Keratinocyte (primary cell): ENCODE measurements around the gene BLMH. TPM values are rescaled to one million over a fixed set of nuclear protein-coding genes. Genes with fewer than 3 reads are reported as not detected.

ENCODE experiments used
- DNase-seq: peaks from one replicate; pipeline ENCODE4 v3.0.0-alpha.2; 2011; ENCODE audit warnings: low read depth, missing footprints, low spot score
- FAIRE-seq: peaks from 2 replicates; lab custom pipeline; 2011; peaks lifted over from hg19 to GRCh38; lab: Jason Lieb, UNC
- H2AFZ ChIP-seq: 2 replicates; pipeline ENCODE4 v1.6.0; 2012; ENCODE audit warnings: low read length, control low read depth, inconsistent platforms; ENCODE audit not compliant: control insufficient read depth
- H3K27ac ChIP-seq: 2 replicates; pipeline ENCODE4 v1.5.1; 2011; ENCODE audit warnings: low read length; ENCODE audit not compliant: control insufficient read depth, insufficient read depth
- H3K27me3 ChIP-seq: 3 replicates; pipeline ENCODE4 v1.6.0; 2011; ENCODE audit warnings: low read length; ENCODE audit not compliant: control insufficient read depth, insufficient read depth; ENCODE audit errors: extremely low read depth
- H3K36me3 ChIP-seq, 2 experiments: 2 replicates in 1 of 2; 3 replicates in 1 of 2; pipeline ENCODE4 v1.5.1; 2011; ENCODE audit warnings: low read length in 2 of 2, mild to moderate bottlenecking in 1 of 2; ENCODE audit not compliant: control insufficient read depth in 2 of 2, insufficient read depth in 2 of 2; ENCODE audit errors: extremely low read depth in 1 of 2
- H3K4me1 ChIP-seq: 3 replicates; pipeline ENCODE4 v1.5.1; 2011; ENCODE audit warnings: low read length; ENCODE audit not compliant: control insufficient read depth, insufficient read depth; ENCODE audit errors: extremely low read depth
- H3K4me2 ChIP-seq: 3 replicates; pipeline ENCODE4 v1.6.0; 2011; ENCODE audit warnings: low read depth, low read length; ENCODE audit not compliant: control insufficient read depth, insufficient read depth; ENCODE audit errors: extremely low read depth
- H3K4me3 ChIP-seq, 3 experiments: fragments of 200-600 bp in 1 of 3; sonication (generic) in 1 of 3; 2 replicates in 2 of 3; 3 replicates in 1 of 3; pipeline ENCODE4 v1.5.1; 2011 to 2016; ENCODE audit warnings: low read length in 3 of 3, mild to moderate bottlenecking in 3 of 3, control low read depth in 2 of 3, inconsistent platforms in 1 of 3, low read depth in 1 of 3, mixed read lengths in 1 of 3, mixed run types in 1 of 3, moderate library complexity in 1 of 3; ENCODE audit not compliant: control insufficient read depth in 2 of 3, insufficient read depth in 2 of 3; ENCODE audit errors: extremely low read depth in 1 of 3
- H3K79me2 ChIP-seq: 2 replicates; pipeline ENCODE4 v1.6.0; 2012; ENCODE audit warnings: low read length; ENCODE audit not compliant: control insufficient read depth, insufficient read depth
- H3K9ac ChIP-seq: 3 replicates; pipeline ENCODE4 v1.6.0; 2011; ENCODE audit warnings: low read length; ENCODE audit not compliant: control insufficient read depth, insufficient read depth; ENCODE audit errors: extremely low read depth
- H3K9me1 ChIP-seq: 3 replicates; pipeline ENCODE4 v1.6.0; 2011; ENCODE audit warnings: low read length; ENCODE audit not compliant: control insufficient read depth, insufficient read depth; ENCODE audit errors: extremely low read depth
- H3K9me3 ChIP-seq: 2 replicates; pipeline ENCODE4 v1.5.1; 2012; ENCODE audit warnings: low read depth, low read length; ENCODE audit not compliant: control insufficient read depth
- H4K20me1 ChIP-seq: 3 replicates; pipeline ENCODE4 v1.6.0; 2011; ENCODE audit warnings: low read length; ENCODE audit not compliant: control insufficient read depth, insufficient read depth; ENCODE audit errors: extremely low read depth
- CTCF ChIP-seq, 3 experiments: IDR thresholded peaks in 1 of 3; conservative IDR thresholded peaks in 1 of 3; optimal IDR thresholded peaks in 1 of 3; 2 replicates in 2 of 3; 3 replicates in 1 of 3; pipeline versions ENCODE3 to v1.5.1; 2011; ENCODE audit warnings: low read length in 3 of 3, mild to moderate bottlenecking in 3 of 3, moderate library complexity in 2 of 3, control low read depth in 1 of 3, inconsistent platforms in 1 of 3; ENCODE audit not compliant: insufficient read depth in 2 of 3; ENCODE audit errors: extremely low read depth in 1 of 3
- EZH2 ChIP-seq: IDR thresholded peaks from one replicate; pipeline ENCODE4 v1.6.1; 2012; ENCODE audit warnings: inconsistent platforms, mild to moderate bottlenecking, low read length, moderate library complexity
- dilution Hi-C: fragments of 300-500 bp; cut with MboI; formaldehyde crosslinking; loops from one replicate; pipeline ENCODE4 v1.7.0; 2020; ENCODE audit warnings: low sequenced_read_pairs; ENCODE audit not compliant: extremely low pct_ligation_motif_present
- polyA plus RNA-seq, 5 experiments: library from polyadenylated mRNA; depleted of rRNA in 3 of 5; stranded (reverse) in 3 of 5; stranded (forward) in 1 of 5; unstranded in 1 of 5; fragments of >200 nt; gene quantifications; 1 replicate in 1 of 5; 2 replicates in 3 of 5; 3 replicates in 1 of 5; pipeline versions ENCODE4 v1.2.1 to v1.2.3, GENCODE V29; 2011 to 2012; ENCODE audit warnings: missing spikeins in 2 of 5, low read depth in 1 of 5, low replicate concordance in 1 of 5

Gene BLMH
- polyA plus RNA-seq, 1 donor (not counting 4 experiments of a cell fraction or from before 2014, with no cell fraction given) = 4.2 TPM

GRCh38 chr17:30210901-30211300 lies 80.8 kb downstream of the BLMH start:
- DNase-seq = no peak

GRCh38 chr17:30210366-30210765 lies 81.4 kb downstream of the BLMH start:
- Histone ChIP-seq H4K20me1 (no peaks in the 10 kb centered on the region), H3K9me3 (no peaks in the 10 kb centered on the region), H3K4me3 (no peak overlapping the region), H3K4me2 (no peak overlapping the region), H3K9me1 (no peaks in the 10 kb centered on the region), H3K79me2 (no peaks in the 10 kb centered on the region), H3K9ac (no peak overlapping the region), H3K27me3 (peaks cover 45% of the 10 kb centered on the region), H2AFZ (no peak overlapping the region), H3K36me3 (no peaks in the 10 kb centered on the region), H3K27ac (no peak overlapping the region), H3K4me1 (no peaks in the 10 kb centered on the region)
- TF ChIP-seq EZH2 (no peak), CTCF (optimal IDR thresholded peaks at IDR 0.05 in 1 of 3, IDR thresholded peaks at IDR 0.05 in 1 of 3, conservative IDR thresholded peaks at IDR 0.05 in 1 of 3; ENCODE audit: extremely low read depth in 1 of 3, insufficient read depth in 2 of 3, low read length in 3 of 3) (no peak)
- DNase-seq (no peak), FAIRE-seq (no peak)
- dilution Hi-C loops = no loop called here

More at GRCh38 chr17:30210901-30211300, 80.8 kb downstream of the BLMH start:
- Histone ChIP-seq H2AFZ (no peak overlapping the region), H3K9me1 (no peaks in the 10 kb centered on the region), H3K9ac (no peak overlapping the region), H3K79me2 (no peaks in the 10 kb centered on the region), H3K4me2 (no peak overlapping the region), H3K4me1 (no peaks in the 10 kb centered on the region), H3K27ac (no peak overlapping the region), H3K36me3 (no peaks in the 10 kb centered on the region), H3K4me3 (no peak overlapping the region), H3K27me3 (peaks cover 40% of the 10 kb centered on the region), H4K20me1 (no peaks in the 10 kb centered on the region), H3K9me3 (no peaks in the 10 kb centered on the region)
- dilution Hi-C loops = no loop called here
- TF ChIP-seq EZH2 (no peak), CTCF (optimal IDR thresholded peaks at IDR 0.05 in 1 of 3, IDR thresholded peaks at IDR 0.05 in 1 of 3, conservative IDR thresholded peaks at IDR 0.05 in 1 of 3; ENCODE audit: extremely low read depth in 1 of 3, insufficient read depth in 2 of 3, low read length in 3 of 3) (no peak)
- FAIRE-seq = no peak
